H1 (cell line): Measurements from ENCODE around the gene SCO2. TPM values are rescaled to one million over a fixed set of nuclear protein-coding genes. Genes with fewer than 3 reads are reported as not detected.

Source experiments
- CTCF ChIA-PET: fragments of 300-600 bp; sonication (Branson Sonifier 250); formaldehyde crosslinking; loops from one replicate; lab custom pipeline; 2021; ENCODE audit not compliant: partially characterized antibody; lab: Charles Lee
- POLR2A ChIA-PET: fragments of 300-600 bp; sonication (Branson Sonifier 250); formaldehyde crosslinking; loops from one replicate; lab custom pipeline; 2021; ENCODE audit warnings: inconsistent platforms; ENCODE audit not compliant: partially characterized antibody; lab: Charles Lee
- DNase-seq, 2 experiments: peaks; one replicate each; pipeline versions ENCODE4 v3.0.0 to v3.0.0-alpha.2; 2010 to 2022; ENCODE audit warnings: low spot score in 2 of 2, low read depth in 1 of 2, mixed read lengths in 1 of 2
- FAIRE-seq: peaks from 2 replicates; lab custom pipeline; 2011; peaks lifted over from hg19 to GRCh38; lab: Jason Lieb, UNC
- H2AFZ ChIP-seq: 2 replicates; pipeline ENCODE4 v1.8.1; 2012; ENCODE audit warnings: low read length, inconsistent platforms
- H2AK5ac ChIP-seq: 2 replicates; pipeline ENCODE4 v1.6.1; 2013; ENCODE audit warnings: low read depth, low read length
- H2BK120ac ChIP-seq: replicated peaks from 2 replicates; pipeline ENCODE3; 2013; ENCODE audit warnings: low read depth, low read length, inconsistent platforms
- H2BK12ac ChIP-seq: 2 replicates; pipeline ENCODE4 v1.6.1; 2013; ENCODE audit warnings: low read depth, low read length
- H2BK15ac ChIP-seq: 2 replicates; pipeline ENCODE4 v1.6.1; 2013; ENCODE audit warnings: low read length
- H2BK20ac ChIP-seq: 2 replicates; pipeline ENCODE4 v1.6.1; 2013; ENCODE audit warnings: low read length
- H2BK5ac ChIP-seq: 2 replicates; pipeline ENCODE4 v1.6.1; 2013; ENCODE audit warnings: low read depth, low read length
- H3K14ac ChIP-seq: 2 replicates; pipeline ENCODE4 v1.6.1; 2013; ENCODE audit warnings: inconsistent platforms; ENCODE audit not compliant: insufficient read length
- H3K18ac ChIP-seq: 2 replicates; pipeline ENCODE4 v1.6.1; 2013; ENCODE audit warnings: low read length; ENCODE audit errors: extremely low read depth
- H3K23ac ChIP-seq: 2 replicates; pipeline ENCODE4 v1.6.1; 2013; ENCODE audit warnings: inconsistent platforms; ENCODE audit not compliant: insufficient read length
- H3K23me2 ChIP-seq: 2 replicates; pipeline ENCODE4 v1.6.1; 2013; ENCODE audit warnings: low read depth, low read length
- H3K27ac ChIP-seq: 2 replicates; pipeline ENCODE4 v1.6.1; 2011; ENCODE audit warnings: low read depth, low read length, inconsistent platforms
- H3K27me3 ChIP-seq, 4 experiments: replicated peaks in 1 of 4; 1 replicate in 1 of 4; 2 replicates in 3 of 4; pipeline versions ENCODE4 v1.6.1 to v1.8.1; 2011 to 2013; ENCODE audit warnings: low read length in 3 of 4, mild to moderate bottlenecking in 3 of 4, inconsistent platforms in 2 of 4, mixed read lengths in 2 of 4, moderate library complexity in 1 of 4; ENCODE audit not compliant: control insufficient read depth in 3 of 4, insufficient read depth in 3 of 4; ENCODE audit errors: extremely low read depth in 1 of 4
- H3K36me3 ChIP-seq, 4 experiments: 2 replicates each; pipeline versions ENCODE4 v1.6.1 to v1.8.1; 2011 to 2013; ENCODE audit warnings: mild to moderate bottlenecking in 4 of 4, low read length in 3 of 4, moderate library complexity in 2 of 4, control low read depth in 1 of 4, inconsistent platforms in 1 of 4; ENCODE audit not compliant: insufficient read depth in 4 of 4, control insufficient read depth in 2 of 4
- H3K4ac ChIP-seq: replicated peaks from 2 replicates; pipeline ENCODE3; 2013; ENCODE audit warnings: low read length, low read depth, mixed read lengths, inconsistent platforms; ENCODE audit not compliant: insufficient read length
- H3K4me1 ChIP-seq, 4 experiments: replicated peaks in 1 of 4; 1 replicate in 1 of 4; 2 replicates in 3 of 4; pipeline versions ENCODE4 v1.6.1 to v1.8.1; 2011 to 2013; ENCODE audit warnings: low read length in 3 of 4, inconsistent platforms in 2 of 4, mixed read lengths in 1 of 4; ENCODE audit not compliant: insufficient read depth in 4 of 4, control insufficient read depth in 3 of 4
- H3K4me2 ChIP-seq, 2 experiments: 2 replicates each; pipeline versions ENCODE4 v1.6.1 to v1.8.1; 2011 to 2013; ENCODE audit warnings: low read depth in 2 of 2, low read length in 2 of 2, control low read depth in 1 of 2, inconsistent platforms in 1 of 2, mild to moderate bottlenecking in 1 of 2; ENCODE audit not compliant: insufficient read depth in 1 of 2
- H3K4me3 ChIP-seq, 4 experiments: fragments of 200-600, 300-600 bp in 1 of 4; sonication (generic), shearing (Covaris generic), sonication (Bioruptor Twin) in 1 of 4; 2 replicates each; pipeline versions ENCODE4 v1.5.1 to v1.8.1; 2011 to 2016; ENCODE audit warnings: low read length in 4 of 4, low read depth in 3 of 4, control low read depth in 2 of 4, inconsistent platforms in 2 of 4, mild to moderate bottlenecking in 2 of 4, mixed read lengths in 1 of 4, moderate library complexity in 1 of 4; ENCODE audit not compliant: insufficient read depth in 2 of 4; ENCODE audit errors: extremely low read depth in 1 of 4
- H3K56ac ChIP-seq: replicated peaks from 2 replicates; pipeline ENCODE3; 2013; ENCODE audit warnings: low read depth, mild to moderate bottlenecking, mixed read lengths, low read length, inconsistent platforms; ENCODE audit not compliant: insufficient read length
- H3K79me1 ChIP-seq: 2 replicates; pipeline ENCODE4 v1.6.1; 2013; ENCODE audit warnings: low read depth, low read length, control low read depth
- H3K79me2 ChIP-seq, 2 experiments: 2 replicates each; pipeline versions ENCODE4 v1.6.1 to v1.8.1; 2012 to 2013; ENCODE audit warnings: low read length in 2 of 2, mild to moderate bottlenecking in 2 of 2, inconsistent platforms in 1 of 2; ENCODE audit not compliant: insufficient read depth in 2 of 2, control insufficient read depth in 1 of 2
- H3K9ac ChIP-seq, 4 experiments: replicated peaks in 1 of 4; 1 replicate in 1 of 4; 2 replicates in 3 of 4; pipeline versions ENCODE4 v1.6.1 to v1.8.1; 2011 to 2013; ENCODE audit warnings: low read depth in 3 of 4, low read length in 3 of 4, control low read depth in 2 of 4, mild to moderate bottlenecking in 2 of 4, moderate library complexity in 2 of 4, inconsistent platforms in 1 of 4; ENCODE audit errors: extremely low read depth in 1 of 4
- H3K9me3 ChIP-seq, 2 experiments: 2 replicates each; pipeline versions ENCODE4 v1.6.1 to v1.8.1; 2012 to 2013; ENCODE audit warnings: mild to moderate bottlenecking in 2 of 2, moderate library complexity in 2 of 2, control low read depth in 1 of 2, inconsistent platforms in 1 of 2, low read depth in 1 of 2, low read length in 1 of 2, mixed read lengths in 1 of 2; ENCODE audit not compliant: insufficient read depth in 2 of 2
- H4K20me1 ChIP-seq, 2 experiments: replicated peaks in 1 of 2; 2 replicates each; pipeline versions ENCODE3 to v1.8.1; 2011 to 2013; ENCODE audit warnings: inconsistent platforms in 2 of 2, low read length in 2 of 2, mild to moderate bottlenecking in 1 of 2; ENCODE audit not compliant: insufficient read depth in 2 of 2, control insufficient read depth in 1 of 2
- H4K5ac ChIP-seq: 2 replicates; pipeline ENCODE4 v1.6.1; 2013; ENCODE audit warnings: low read length, low read depth, mixed read lengths, inconsistent platforms; ENCODE audit not compliant: insufficient read length
- H4K8ac ChIP-seq: 2 replicates; pipeline ENCODE4 v1.8.0; 2013; ENCODE audit warnings: mild to moderate bottlenecking, moderate library complexity, low read length, inconsistent platforms; ENCODE audit not compliant: insufficient read depth; ENCODE audit errors: extremely low read depth
- H4K91ac ChIP-seq: replicated peaks from 2 replicates; pipeline ENCODE3; 2013; ENCODE audit warnings: low read length, mixed read lengths, inconsistent platforms; ENCODE audit not compliant: insufficient read length
- ASH2L ChIP-seq: fragments of 200-600, 300-600 bp; sonication (generic); IDR thresholded peaks from one replicate; pipeline ENCODE4 v1.7.1; 2017; ENCODE audit warnings: low read length
- BRCA1 ChIP-seq: IDR thresholded peaks from 2 replicates; pipeline ENCODE4 v1.6.1; 2012; ENCODE audit warnings: low read depth, low read length, improper control_type of control experiment
- CBX8 ChIP-seq: fragments of 300-800, 300-1000 bp; sonication (generic); IDR thresholded peaks from 2 replicates; pipeline ENCODE4 v1.7.1; 2016; ENCODE audit warnings: low read depth, low read length, borderline replicate concordance
- EGR1 ChIP-seq: IDR thresholded peaks from 2 replicates; pipeline ENCODE4 v1.6.1; 2011; ENCODE audit warnings: low read depth, low read length, borderline replicate concordance
- EP300 ChIP-seq, 2 experiments: IDR thresholded peaks; 1 replicate in 1 of 2; 2 replicates in 1 of 2; pipeline ENCODE4 v1.6.1; 2011 to 2012; ENCODE audit warnings: low read depth in 2 of 2, low read length in 2 of 2, mild to moderate bottlenecking in 2 of 2, borderline replicate concordance in 1 of 2, inconsistent platforms in 1 of 2, moderate library complexity in 1 of 2
- FOSL1 ChIP-seq: IDR thresholded peaks from 2 replicates; pipeline ENCODE4 v1.6.1; 2011; ENCODE audit warnings: mild to moderate bottlenecking, low read depth, low read length, moderate library complexity; ENCODE audit not compliant: insufficient read depth
- GTF2F1 ChIP-seq: IDR thresholded peaks from 2 replicates; pipeline ENCODE4 v1.6.1; 2012; ENCODE audit warnings: low read depth, low read length, improper control_type of control experiment, borderline replicate concordance
- JUN ChIP-seq: IDR thresholded peaks from 2 replicates; pipeline ENCODE4 v1.6.1; 2011; ENCODE audit warnings: low read depth, mild to moderate bottlenecking, improper control_type of control experiment, low read length
- KDM1A ChIP-seq: fragments of 200-600, 300-600 bp; sonication (generic); IDR thresholded peaks from 2 replicates; pipeline ENCODE4 v1.7.1; 2016; ENCODE audit warnings: mild to moderate bottlenecking, low read length, borderline replicate concordance
- RAD21 ChIP-seq, 2 experiments: IDR thresholded peaks in 1 of 2; conservative IDR thresholded peaks in 1 of 2; 2 replicates each; pipeline ENCODE4 v1.6.1; 2011; ENCODE audit warnings: low read depth in 2 of 2, low read length in 2 of 2, improper control_type of control experiment in 1 of 2, inconsistent platforms in 1 of 2, mild to moderate bottlenecking in 1 of 2, moderate library complexity in 1 of 2
- RNF2 ChIP-seq: fragments of 200-900, 300-1000 bp; sonication (generic); IDR thresholded peaks from 2 replicates; pipeline ENCODE4 v1.7.1; 2016; ENCODE audit warnings: borderline replicate concordance, low read depth, mild to moderate bottlenecking, antibody characterized with exemption, low read length; ENCODE audit not compliant: poor library complexity, severe bottlenecking; ENCODE audit errors: missing control alignments
- SAP30 ChIP-seq: fragments of 300-600 bp; sonication (generic); IDR thresholded peaks from 2 replicates; pipeline ENCODE4 v1.7.1; 2012; ENCODE audit warnings: low read length, moderate library complexity, mild to moderate bottlenecking, inconsistent platforms; ENCODE audit not compliant: insufficient read depth, insufficient replicate concordance
- YY1 ChIP-seq: IDR thresholded peaks from 2 replicates; pipeline ENCODE4 v1.6.1; 2011; ENCODE audit warnings: low read depth, mild to moderate bottlenecking, low read length
- WGBS, 2 experiments: shearing (Covaris generic) in 1 of 2; methylation state at CpG; one replicate each; pipeline versions ENCODE4 v1.1.6 to v1.1.7; 2013 to 2015; ENCODE audit warnings: low lambda C conversion rate in 2 of 2, mixed read lengths in 2 of 2, inconsistent platforms in 1 of 2, low coverage in 1 of 2, missing lambda C conversion rate in 1 of 2; ENCODE audit not compliant: insufficient replicate concordance in 2 of 2, insufficient coverage in 1 of 2, insufficient read length in 1 of 2; ENCODE audit errors: extremely low coverage in 1 of 2, missing lambda C conversion rate in 1 of 2; 5-methylcytosine and 5-hydroxymethylcytosine counted together
- polyA plus RNA-seq, 7 experiments: library from polyadenylated mRNA; depleted of rRNA in 3 of 7; stranded (reverse) in 5 of 7; unstranded in 2 of 7; fragments of >200 nt in 5 of 7; fragments of 200-250 nt in 2 of 7; gene quantifications; 1 replicate in 5 of 7; 2 replicates in 1 of 7; 4 replicates in 1 of 7; pipeline versions ENCODE4 v1.2.1 to v1.2.3, GENCODE V29; 2011 to 2013; ENCODE audit warnings: missing spikeins in 2 of 7, mixed read lengths in 2 of 7
- total RNA-seq: library from RNA; stranded (reverse); fragmentation: NEBNext Ultra II Directional; extraction: Animal tissue kit (Norgen Biotek cat#: 25700); gene quantifications from 2 replicates; pipeline ENCODE4 v1.2.1, GENCODE V29; 2021

The SCO2 gene
- total and polyA plus RNA-seq, 2 of the 8 experiments (the other 6 are each of a cell fraction or from before 2014, with no cell fraction given), result 2.0 TPM; not detected in 1

DNA sequence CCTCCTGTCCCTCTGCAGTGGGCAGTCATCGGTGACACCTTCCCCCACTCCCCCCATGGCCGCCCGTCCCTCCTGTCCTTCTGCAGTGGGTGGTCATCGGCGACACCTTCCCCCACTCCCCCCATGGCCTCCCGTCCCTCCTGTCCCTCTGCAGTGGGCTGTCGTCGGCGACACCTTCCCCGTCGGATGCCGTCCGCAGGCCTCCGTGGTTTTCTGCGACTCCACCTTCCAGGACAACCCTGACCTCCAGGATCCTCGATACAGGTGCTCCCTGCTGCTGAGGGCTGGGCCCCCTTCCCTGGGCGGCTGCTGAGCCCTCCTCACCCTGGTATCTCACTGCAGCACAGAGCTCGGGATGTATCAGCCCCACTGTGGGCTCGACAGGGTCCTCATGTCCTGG lies 36.5 kb downstream of the SCO2 start:
- H3K18ac ChIP-seq, result no peak overlapping the region
- H3K9me3 ChIP-seq, result no peaks in the 10 kb centered on the region
- no peaks in the 10 kb centered on the region for H3K79me1 ChIP-seq
- WGBS, 2 experiments, result 91% methylated on average over 11 of the region's 19 CpGs; no CpG with 5 or more reads in 1 of the 2 experiments
- no peak overlapping the region for H3K23ac ChIP-seq
- peak in 1 of 2 experiments; percentile 38 for DNase-seq
- POLR2A ChIA-PET, result interaction anchor here (0.8 kb wide), 1 partner anchor 9 kb away, joined by 5 read pairs; no protein-coding TSS in a partner anchor
- H2AFZ ChIP-seq, result no peak overlapping the region
- no peak overlapping the region for H3K4me3 ChIP-seq
- H4K5ac ChIP-seq, result no peak overlapping the region
- no peaks in the 10 kb centered on the region for H3K79me2 ChIP-seq
- H3K4me2 ChIP-seq, result no peak overlapping the region
- H3K23me2 ChIP-seq, result no peaks in the 10 kb centered on the region
- no peak overlapping the region for H4K8ac ChIP-seq
- no peak overlapping the region for H2BK120ac ChIP-seq
- no peaks in the 10 kb centered on the region; a peak in 1 of 7 replicates for H3K4me1 ChIP-seq
- no peak overlapping the region for H4K91ac ChIP-seq
- H2BK5ac ChIP-seq, result no peak overlapping the region
- H2BK20ac ChIP-seq, result no peak overlapping the region
- no peak overlapping the region for H3K14ac ChIP-seq
- no peak for FAIRE-seq
- H3K36me3 ChIP-seq, result no peaks in the 10 kb centered on the region
- no peaks in the 10 kb centered on the region for H4K20me1 ChIP-seq
- no peak overlapping the region for H2AK5ac ChIP-seq
- peaks cover 0 to 2% (median 0%) of the 10 kb centered on the region in 4 experiments; a peak in 1 of 7 replicates for H3K27me3 ChIP-seq
- no peak overlapping the region for H2BK12ac ChIP-seq
- no peak overlapping the region for H3K56ac ChIP-seq
- no peak overlapping the region for H3K4ac ChIP-seq
- no peak overlapping the region for H3K27ac ChIP-seq
- H3K9ac ChIP-seq, result no peak overlapping the region
- CTCF ChIA-PET, result interaction anchor here (1.0 to 1.5 kb wide), 2 partner anchors 9 to 86 kb away, joined by 3 to 7 read pairs; no protein-coding TSS in a partner anchor
- no peak overlapping the region for H2BK15ac ChIP-seq
- TF ChIP-seq CBX8, result no peak
- TF ChIP-seq EP300 (IDR thresholded peaks at IDR 0.05; ENCODE audit: borderline replicate concordance in 1 of 2, low read depth in 2 of 2, low read length in 2 of 2), result no peak
- no peak for TF ChIP-seq RAD21 (IDR thresholded peaks at IDR 0.05 in 1 of 2, conservative IDR thresholded peaks at IDR 0.05 in 1 of 2; ENCODE audit: low read depth in 2 of 2, low read length in 2 of 2)
- TF ChIP-seq EGR1, result no peak
- no peak for TF ChIP-seq JUN
- no peak for TF ChIP-seq RNF2
- no peak for TF ChIP-seq KDM1A
- no peak for TF ChIP-seq GTF2F1
- no peak for TF ChIP-seq BRCA1
- TF ChIP-seq YY1, result no peak
- TF ChIP-seq SAP30, result no peak
- no peak for TF ChIP-seq FOSL1
- no peak for TF ChIP-seq ASH2L
